ENCODE data around the gene LSM14A.
A peak's percentile ranks its signal among the peaks of the same experiment; 100 is the strongest.

LSM14A gene

DNA sequence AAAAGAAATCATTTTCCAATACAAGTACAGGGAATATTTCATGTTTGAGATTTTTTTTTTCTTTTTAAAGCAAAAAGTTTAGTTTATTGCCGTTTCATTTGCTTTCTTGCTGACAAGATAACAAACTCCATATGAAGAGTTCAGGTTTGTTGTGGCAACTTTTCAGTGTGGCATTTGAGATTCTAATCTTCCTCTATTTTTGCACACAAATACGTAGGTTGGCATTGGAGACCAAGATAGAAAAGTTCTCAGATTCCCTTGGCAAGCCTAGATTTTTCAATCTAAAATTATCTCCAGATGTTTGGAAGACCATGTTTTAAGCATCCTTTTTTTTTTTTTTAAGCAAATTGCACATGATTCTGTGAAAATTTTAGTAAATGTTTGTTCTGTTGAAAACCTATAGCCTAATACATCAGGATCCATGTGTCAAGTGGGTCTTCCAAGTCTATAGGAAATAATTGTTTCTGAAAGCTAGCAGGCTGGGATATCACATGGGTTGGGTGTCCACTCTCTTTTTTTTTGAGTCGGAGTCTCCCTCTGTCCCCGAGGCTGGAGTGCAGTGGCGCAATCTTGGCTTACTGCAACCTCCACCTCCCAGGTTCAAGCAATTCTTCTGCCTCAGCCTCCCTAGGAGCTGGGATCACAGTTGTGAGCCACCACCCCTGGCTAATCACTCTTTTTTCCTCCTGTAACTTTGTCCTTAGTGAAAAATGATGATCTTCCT is 84.7 kb downstream of the LSM14A start:
- DNase-seq (ENCODE audit: low read depth), result no peak

DNA sequence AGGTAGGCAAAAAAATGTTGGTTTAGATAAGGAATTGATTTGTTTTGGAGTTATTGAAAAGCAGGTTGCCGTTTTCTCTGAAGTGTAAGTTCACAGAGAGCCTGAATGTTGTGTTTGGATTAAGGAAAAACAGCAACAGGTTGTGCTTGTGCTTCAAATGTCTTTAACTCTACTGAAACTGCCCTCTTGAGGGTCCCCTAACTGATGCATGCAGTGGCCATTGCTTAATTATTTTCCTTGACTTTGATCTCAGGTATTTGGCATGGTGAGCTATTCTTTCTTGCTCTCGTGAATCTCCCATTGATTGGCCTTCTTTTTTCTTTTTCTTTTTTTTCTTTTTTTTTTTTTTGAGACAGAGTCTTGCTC is 85.2 kb downstream of the LSM14A start:
- DNase-seq (ENCODE audit: low read depth), result no peak

DNA sequence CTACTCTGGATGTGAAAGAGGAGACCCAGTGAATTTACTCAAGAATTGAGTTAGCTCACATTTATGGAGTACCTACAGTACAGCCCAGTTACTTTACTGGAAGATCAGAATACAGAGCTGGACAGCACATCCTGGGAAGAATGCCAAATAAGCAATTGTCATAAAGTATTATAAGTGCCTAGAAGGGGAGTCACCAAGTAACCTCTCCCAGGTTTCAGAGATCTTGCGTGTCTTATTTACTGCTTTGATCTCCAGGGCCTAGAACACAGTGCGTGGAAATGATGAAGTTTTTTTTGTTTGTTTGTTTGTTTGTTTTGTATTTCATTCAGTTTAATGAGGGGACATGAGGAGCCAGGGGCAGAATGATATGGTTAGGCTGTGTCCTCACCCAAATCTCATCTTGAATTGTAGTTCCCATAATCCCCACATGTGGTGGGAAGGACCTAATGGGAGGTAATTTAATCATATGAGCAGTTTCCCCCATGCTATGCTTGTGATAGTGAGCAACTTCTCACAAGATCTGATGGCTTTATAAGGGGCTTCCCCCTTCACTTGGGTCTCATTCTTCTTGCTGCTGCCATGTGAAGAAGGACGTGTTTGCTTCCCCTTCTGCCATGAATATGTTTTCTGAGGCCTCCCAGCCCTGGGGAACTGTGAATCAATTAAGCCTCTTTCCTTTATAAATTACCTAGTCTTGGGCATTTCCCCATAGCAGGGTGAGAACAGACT is 87.2 kb downstream of the LSM14A start:
- DNase-seq (ENCODE audit: low read depth), result no peak

DNA sequence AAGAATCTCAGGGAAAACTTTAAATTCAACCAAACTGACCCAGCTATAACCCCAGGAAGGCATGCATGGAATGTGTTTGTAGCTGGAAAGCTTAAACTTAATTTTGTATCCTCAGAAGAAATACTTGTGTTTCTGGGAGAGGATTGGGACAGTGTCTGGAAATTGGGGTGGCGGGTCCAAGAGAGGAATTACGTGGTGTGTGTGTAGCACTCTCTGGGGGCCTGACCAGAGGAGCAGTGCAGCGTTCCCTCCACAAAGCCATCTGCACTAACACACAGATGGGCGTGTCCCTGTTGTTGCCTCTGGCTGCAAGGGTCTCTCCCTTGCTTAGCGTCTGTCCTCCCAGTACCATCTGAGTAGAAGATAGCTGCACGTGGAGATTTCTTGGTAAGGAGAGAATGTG is 88.5 kb downstream of the LSM14A start:
- DNase-seq (ENCODE audit: low read depth), result no peak

DNA sequence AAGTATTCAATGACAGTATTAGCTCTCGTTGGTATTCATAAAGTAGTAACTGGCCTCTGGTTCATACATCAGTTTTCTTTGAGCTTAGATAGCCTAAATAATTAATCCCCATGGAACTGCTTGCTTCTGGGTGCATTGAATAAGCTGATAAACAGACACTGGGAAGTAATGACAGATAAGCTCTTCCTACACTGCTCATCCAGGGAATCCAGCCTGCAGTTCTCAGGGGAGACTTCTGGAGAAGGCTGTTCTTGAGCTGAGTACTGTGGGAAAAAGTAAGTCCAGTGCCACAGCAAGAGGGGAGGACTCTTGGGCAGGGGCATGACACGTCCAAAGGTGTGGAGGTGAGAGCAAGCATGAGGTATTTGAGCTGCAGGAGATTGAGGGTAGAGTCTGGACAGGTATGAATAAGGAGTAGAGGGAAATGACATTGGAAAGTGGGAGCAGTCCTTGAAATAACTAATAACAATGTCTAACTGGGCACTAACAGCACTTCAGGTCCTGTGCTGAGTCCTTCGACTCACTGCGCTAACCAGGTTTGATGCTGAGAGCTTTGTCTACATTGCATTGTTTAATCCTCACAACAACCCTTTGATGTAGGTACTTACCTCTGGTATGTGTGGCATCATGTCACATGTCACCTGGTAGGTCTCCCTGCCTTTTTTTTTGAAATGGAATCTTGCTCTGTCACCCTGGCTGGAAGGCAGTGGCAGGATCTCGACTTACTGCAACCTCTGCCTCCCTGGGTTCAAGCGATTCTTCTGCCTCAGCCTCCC is 89.2 kb downstream of the LSM14A start:
- DNase-seq (ENCODE audit: low read depth), result no peak

DNA sequence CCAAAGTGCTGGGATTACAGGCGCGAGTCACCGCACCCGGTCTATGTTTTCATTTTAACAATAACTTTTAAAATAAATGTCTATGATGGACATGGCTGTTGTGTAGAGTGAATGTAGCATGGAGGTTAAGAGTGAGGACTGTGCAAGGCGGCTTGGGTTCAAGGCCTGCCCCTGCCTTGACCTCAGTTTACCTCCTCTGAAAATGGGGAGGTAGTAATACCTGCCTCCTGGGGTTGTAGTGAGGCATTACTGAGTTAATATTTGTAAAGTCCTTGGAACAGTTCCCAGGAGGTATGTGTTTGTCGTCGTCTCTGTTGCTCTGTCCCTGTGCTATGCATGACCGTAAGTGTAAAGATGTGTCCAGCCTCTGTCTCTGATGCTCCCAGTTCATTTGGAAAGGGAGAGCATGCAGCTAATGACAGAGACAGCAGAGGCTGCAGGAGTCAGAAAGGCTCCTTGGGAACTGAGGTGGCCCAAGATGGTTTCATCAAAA is 91.5 kb downstream of the LSM14A start:
- no peak for DNase-seq (ENCODE audit: low read depth)

DNA sequence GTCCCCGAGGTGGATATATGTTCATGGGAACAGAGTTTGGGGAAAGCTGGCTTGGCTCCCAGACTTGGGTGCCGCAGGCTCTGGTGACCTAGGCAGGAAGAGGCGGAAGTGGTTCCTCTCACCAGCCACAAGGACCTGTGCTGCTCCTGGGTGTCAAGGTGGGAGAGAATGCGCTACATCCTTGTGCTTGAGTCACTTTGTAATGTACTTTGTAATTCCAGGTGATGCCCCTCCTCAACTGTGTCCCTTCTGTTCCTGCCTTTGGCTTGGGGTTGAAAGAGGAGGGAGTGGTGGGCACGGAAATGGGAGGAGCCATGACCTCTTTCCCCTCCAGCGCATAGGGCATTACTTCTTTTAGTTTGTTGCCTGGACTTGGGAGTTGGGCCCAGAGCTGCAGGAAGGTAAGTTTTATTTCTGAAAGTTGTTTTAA is 92.9 kb downstream of the LSM14A start:
- no peak for DNase-seq (ENCODE audit: low read depth)

DNA sequence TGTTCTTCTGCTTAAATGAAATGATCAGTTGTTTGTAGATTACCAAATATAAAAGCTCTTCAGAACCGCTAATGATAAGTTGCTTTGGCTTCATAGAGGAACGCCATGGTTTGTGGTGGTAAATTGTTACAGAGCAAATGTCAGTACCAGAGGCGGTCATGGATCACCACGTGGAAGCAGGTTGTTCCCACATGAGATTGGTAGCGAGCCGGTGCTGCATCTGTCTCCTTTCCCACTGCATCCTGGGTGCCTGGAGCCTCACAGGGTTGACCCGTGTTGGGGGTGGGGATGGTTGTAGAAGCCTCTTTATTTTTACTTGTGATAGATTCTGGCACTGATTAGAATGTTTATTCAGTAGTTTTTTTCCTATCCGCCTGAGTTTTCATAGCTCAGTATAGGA is 96.8 kb downstream of the LSM14A start:
- no peak for DNase-seq (ENCODE audit: low read depth)

DNA sequence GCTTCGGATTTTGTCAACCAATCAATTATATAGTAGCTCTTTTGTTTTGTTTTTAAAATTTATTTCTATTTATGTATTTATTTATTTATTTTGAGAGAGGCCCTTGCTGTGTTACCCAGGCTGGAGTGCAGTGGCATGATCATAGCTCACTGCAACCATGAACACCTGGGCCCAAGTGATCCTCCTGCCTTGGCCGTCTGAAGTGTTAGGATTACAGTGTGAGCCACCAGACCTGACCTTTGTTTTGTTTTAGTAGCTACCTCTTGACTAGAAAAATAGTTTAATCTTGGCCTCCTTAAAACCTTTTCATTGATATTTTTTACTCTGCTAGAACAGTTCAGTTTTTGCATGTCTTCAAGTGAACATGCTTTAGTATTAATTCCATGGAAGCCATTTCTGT is 97.2 kb downstream of the LSM14A start:
- no peak for DNase-seq (ENCODE audit: low read depth)

DNA sequence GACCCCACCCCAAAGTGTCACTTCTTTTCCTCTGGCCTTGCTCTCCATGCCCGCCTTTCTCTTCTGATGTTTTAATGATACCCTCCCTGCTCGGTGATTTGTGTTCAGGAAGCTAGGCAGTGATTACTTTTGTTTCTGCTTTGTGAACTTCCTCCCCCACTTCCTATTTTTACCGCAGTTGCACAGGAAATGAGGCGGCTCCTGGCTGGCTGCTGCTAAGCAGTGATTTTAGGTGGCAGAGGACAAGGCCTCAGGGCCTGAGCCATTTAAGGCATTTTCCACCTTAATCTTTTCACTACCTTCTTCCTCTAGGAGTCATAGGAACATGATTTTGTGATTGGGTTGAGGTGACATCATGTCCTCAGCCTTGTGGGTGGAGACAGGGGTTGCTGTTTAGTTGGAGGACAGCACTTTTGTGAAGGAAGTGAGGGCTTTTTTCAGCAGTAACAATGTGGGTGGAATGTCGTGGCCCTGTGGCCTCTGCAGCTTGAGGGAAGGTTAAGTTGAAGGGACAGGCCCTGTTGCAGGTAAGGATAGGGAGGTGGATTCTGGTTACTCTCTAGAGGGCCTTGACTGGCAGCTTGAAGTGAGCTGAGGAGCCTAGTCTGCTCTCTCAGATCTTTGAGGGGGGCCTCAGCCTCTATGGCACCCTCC is 97.8 kb downstream of the LSM14A start:
- peak; percentile 51 for DNase-seq (ENCODE audit: low read depth)

DNA sequence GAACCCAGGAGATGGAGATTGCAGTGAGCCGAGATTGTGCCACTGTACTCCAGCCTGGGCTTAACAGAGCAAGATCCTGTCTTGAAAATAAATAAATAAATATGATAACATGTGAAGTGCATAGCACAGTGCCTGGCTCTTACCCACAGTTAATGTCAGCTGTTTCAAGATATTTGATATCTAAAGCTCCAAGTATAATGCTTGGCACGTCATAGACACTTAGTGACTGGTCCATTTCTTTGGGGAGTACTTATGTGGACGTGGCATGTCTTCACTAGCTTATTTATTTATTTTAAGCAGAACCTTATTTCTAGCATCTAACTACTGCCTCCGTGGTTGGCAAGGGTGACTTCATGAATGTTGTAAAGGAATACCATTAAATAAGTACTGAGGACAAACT is 100.8 kb downstream of the LSM14A start:
- no peak for DNase-seq (ENCODE audit: low read depth)

DNA sequence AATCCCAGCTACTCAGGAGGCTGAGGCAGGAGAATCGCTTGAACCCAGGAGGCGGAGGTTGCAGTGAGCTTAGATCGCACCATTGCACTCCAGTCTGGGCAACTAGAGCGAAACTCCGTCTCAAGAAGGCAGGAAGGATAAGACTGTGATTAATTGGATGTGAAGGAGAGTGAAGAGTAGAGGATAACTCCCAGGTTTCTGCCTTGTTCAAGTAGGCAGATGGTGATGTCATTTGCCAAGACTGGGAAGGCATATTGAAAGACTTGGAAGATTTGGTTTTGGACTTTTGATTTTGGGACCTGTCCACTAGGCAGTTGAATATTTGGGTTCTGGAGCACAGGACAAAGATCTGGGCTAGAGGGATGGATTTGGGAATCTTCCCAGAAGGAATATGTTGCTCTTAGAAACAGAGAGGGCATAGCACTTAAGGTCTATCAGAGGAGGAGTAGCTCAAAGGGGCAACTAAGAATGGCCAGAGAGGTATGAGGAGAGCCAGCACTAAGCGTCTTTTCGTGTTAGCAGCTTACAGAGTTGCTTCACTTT is 102.1 kb downstream of the LSM14A start:
- no peak for DNase-seq (ENCODE audit: low read depth)

DNA sequence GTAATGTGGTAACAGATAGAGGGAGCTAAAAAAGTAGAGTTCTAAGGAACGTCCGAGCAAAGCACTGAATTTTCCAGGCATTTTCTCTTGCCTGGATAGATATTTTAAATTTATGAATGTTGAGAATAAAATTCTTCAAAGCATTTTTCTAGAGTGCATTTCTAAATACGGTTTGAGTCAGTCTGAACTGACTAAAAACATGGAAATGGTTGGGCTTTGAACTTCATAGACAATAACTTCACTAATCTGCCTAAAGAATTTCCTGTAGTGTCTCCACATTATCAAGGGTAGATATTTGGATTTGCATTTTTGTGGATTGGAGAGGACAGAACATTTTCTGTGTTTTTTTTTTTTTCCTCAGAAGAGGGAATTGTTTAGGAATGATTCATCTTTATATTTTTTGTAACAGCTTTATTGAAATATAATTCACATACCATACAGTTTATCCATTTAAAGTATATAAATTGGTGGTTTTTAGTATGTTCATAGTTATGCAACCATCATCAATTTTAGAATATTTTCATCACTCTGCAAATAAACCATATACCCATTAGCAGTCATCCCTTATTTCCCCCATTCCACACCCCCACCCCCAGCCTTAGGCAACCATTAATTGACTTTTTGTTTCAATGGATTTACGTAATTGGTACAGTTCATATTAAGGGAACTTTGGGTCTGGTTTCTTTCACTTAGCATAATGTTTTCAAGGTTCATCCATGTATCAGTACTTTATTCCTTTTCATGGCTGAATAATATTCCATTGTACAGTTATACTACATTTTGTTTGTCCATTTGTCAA is 102.7 kb downstream of the LSM14A start:
- peak; percentile 76 for DNase-seq (ENCODE audit: low read depth)

DNA sequence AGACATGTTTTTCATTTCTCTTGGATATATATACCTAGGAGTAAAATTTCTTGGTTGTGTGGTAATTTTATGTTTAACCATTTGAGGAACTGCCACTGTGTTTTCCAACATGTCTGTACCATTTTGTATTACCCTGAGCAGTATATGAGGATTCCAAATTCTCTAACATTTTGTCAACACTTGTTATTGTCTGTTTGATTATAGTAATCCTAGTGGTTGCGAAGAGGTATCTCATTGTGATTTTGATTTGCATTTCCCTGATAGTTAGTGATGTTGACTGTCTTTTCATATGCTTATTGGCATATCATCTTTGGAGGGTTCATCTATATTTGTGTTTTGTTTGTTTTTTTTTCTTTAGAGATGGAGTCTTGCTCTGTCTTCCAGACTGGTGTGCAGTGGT is 103.4 kb downstream of the LSM14A start:
- no peak for DNase-seq (ENCODE audit: low read depth)

DNA sequence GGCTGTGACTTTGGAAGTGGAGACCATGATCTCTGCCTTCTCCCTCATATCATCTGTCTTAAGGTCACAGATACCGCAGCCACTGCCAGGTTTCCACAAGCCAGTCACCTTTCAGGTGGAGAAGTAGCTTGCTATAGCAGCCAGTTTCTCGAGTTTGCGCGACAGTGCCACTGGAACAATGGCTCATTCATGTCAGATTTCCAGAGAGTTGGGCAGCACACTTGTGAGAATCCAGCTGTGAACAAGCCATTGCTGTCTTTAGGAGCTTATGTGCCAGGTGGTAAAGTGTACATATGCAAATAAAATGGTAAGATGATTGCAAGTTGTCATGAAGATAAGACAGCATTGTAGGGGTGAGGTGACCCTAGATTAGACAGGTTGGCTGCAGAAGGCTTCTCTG is 104.3 kb downstream of the LSM14A start:
- no peak for DNase-seq (ENCODE audit: low read depth)

DNA sequence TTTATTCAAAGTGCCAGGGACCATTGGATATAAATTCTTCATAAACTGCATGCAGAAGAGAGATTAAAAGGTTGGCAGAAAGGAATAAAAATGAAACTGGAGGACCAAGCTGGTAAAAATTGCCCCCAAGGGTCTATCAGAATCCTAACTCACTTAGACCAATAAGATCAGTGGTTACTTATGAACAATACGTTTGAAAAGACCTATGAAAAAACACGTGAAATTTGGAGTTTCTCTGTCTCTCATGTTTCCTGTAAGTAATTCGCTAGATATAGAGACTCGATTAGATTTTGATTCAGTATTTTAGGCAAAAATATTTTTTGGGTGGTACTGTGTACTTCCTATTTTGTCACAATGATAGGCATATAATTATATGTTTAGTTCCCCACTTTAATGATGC is 104.9 kb downstream of the LSM14A start:
- no peak for DNase-seq (ENCODE audit: low read depth)

DNA sequence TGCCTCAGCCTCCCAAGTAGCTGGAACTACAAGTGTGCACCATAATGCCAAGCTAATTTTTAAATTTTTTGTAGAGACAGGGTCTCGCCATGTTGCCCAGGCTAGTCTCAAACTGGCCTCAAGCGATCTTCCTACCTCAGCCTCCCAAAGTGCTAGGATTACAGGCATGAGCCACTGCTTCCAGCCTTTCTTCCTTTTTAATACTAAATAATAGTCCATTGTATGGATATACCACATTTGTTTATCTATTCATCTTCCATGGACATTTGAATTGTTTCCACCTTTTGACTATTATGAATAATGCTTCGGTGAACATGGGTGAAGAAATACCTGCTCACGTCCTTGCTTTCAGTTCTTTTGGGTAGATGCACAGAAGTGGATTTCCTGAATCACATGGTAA is 106.5 kb downstream of the LSM14A start:
- DNase-seq (ENCODE audit: low read depth), result no peak

All from non-pigmented ciliary epithelial cell (primary cell).